GM12878 (cell line): Measurements from ENCODE around the gene LDLRAD3. TPM values are rescaled to one million over a fixed set of nuclear protein-coding genes. Genes with fewer than 3 reads are reported as not detected.

ENCODE experiments used
- ATAC-seq: fragments of 200-7000 bp; cut with Tn5 transposase; 3 replicates; pipeline ENCODE4 v1.9.1; 2020; ENCODE audit warnings: mild to moderate bottlenecking, moderate library complexity
- BruUV-seq: library from RNA; stranded (reverse); fragments of 400-500 nt; replicated peaks from 2 replicates; lab custom pipeline; 2021; lab: Mats Ljungman, UMichigan
- CTCF ChIA-PET: fragments of 300-600 bp; sonication (Branson Sonifier 250); formaldehyde crosslinking; extraction: SDS; loops from one replicate; lab custom pipeline; 2021; ENCODE audit warnings: inconsistent platforms; lab: Yijun Ruan, JAX
- POLR2A ChIA-PET: fragments of 350-600 bp; formaldehyde crosslinking; extraction: SDS; loops from one replicate; lab custom pipeline; 2021; ENCODE audit warnings: inconsistent platforms; lab: Charles Lee
- RAD21 ChIA-PET: fragments of 300-600 bp; sonication (Branson Sonifier 250); formaldehyde crosslinking; loops from one replicate; lab custom pipeline; 2023; ENCODE audit warnings: antibody characterized with exemption; ENCODE audit not compliant: unreplicated experiment; lab: Charles Lee
- SMC1A ChIA-PET: fragments of 300-600 bp; sonication (Branson Sonifier 250); formaldehyde crosslinking; loops from one replicate; lab custom pipeline; 2023; ENCODE audit not compliant: unreplicated experiment, uncharacterized antibody; lab: Charles Lee
- DNase-seq: peaks from one replicate; pipeline ENCODE4 v3.0.0-alpha.2; 2011; ENCODE audit warnings: low read depth, low spot score
- FAIRE-seq: peaks from 3 replicates; lab custom pipeline; 2011; peaks lifted over from hg19 to GRCh38; lab: Jason Lieb, UNC
- H2AFZ ChIP-seq: 2 replicates; pipeline ENCODE4 v1.6.0; 2011; ENCODE audit warnings: low read depth, low read length, control low read depth; ENCODE audit not compliant: control insufficient read depth
- H3K27ac ChIP-seq: 2 replicates; pipeline ENCODE4 v1.5.1; 2011; ENCODE audit warnings: control low read depth; ENCODE audit not compliant: control insufficient read depth, insufficient read depth
- H3K27me3 ChIP-seq, 2 experiments: replicated peaks in 1 of 2; 2 replicates each; pipeline versions ENCODE4 v1.6.0 to v1.6.1; 2011; ENCODE audit warnings: low read length in 1 of 2; ENCODE audit not compliant: control insufficient read depth in 2 of 2, insufficient read depth in 2 of 2
- H3K36me3 ChIP-seq, 2 experiments: 2 replicates each; pipeline ENCODE4 v1.5.1; 2011; ENCODE audit warnings: low read length in 1 of 2; ENCODE audit not compliant: control insufficient read depth in 2 of 2, insufficient read depth in 2 of 2
- H3K4me1 ChIP-seq: 2 replicates; pipeline ENCODE4 v1.6.1; 2011; ENCODE audit warnings: mild to moderate bottlenecking, low read length, moderate library complexity, mixed read lengths; ENCODE audit not compliant: control insufficient read depth, insufficient read depth
- H3K4me2 ChIP-seq: 2 replicates; pipeline ENCODE4 v1.6.0; 2011; ENCODE audit warnings: control low read depth; ENCODE audit not compliant: control insufficient read depth, insufficient read depth
- H3K4me3 ChIP-seq: fragments of 200-600 bp; sonication (generic); 2 replicates; pipeline ENCODE4 v1.5.1; 2016
- H3K79me2 ChIP-seq: 2 replicates; pipeline ENCODE4 v1.6.0; 2011; ENCODE audit warnings: low read length; ENCODE audit not compliant: control insufficient read depth, insufficient read depth
- H3K9ac ChIP-seq: 2 replicates; pipeline ENCODE4 v1.8.0; 2011; ENCODE audit warnings: low read length, control low read depth, mixed read lengths; ENCODE audit not compliant: control insufficient read depth, insufficient read depth
- H3K9me3 ChIP-seq: replicated peaks from 3 replicates; pipeline ENCODE4 v1.5.1; 2011; ENCODE audit warnings: mild to moderate bottlenecking, low read length; ENCODE audit not compliant: control insufficient read depth, insufficient read depth
- H4K20me1 ChIP-seq: 2 replicates; pipeline ENCODE4 v1.6.0; 2011; ENCODE audit not compliant: control insufficient read depth, insufficient read depth
- BACH1 ChIP-seq: fragments of 450-650 bp; IDR thresholded peaks from 2 replicates; pipeline ENCODE4 v1.6.1; 2017; ENCODE audit warnings: mild to moderate bottlenecking, borderline replicate concordance
- CHD2 ChIP-seq: IDR thresholded peaks from 2 replicates; pipeline ENCODE4 v1.6.1; 2011; ENCODE audit warnings: low read depth, low read length, improper control_type of control experiment, borderline replicate concordance
- CHD4 ChIP-seq: fragments of 200-600 bp; sonication (generic); IDR thresholded peaks from 2 replicates; pipeline ENCODE4 v1.6.1; 2016; ENCODE audit warnings: mild to moderate bottlenecking
- EZH2 ChIP-seq: IDR thresholded peaks from 2 replicates; pipeline ENCODE4 v1.6.1; 2012; ENCODE audit warnings: low read depth, mild to moderate bottlenecking, control low read depth, inconsistent platforms, low read length, borderline replicate concordance; ENCODE audit not compliant: control insufficient read depth
- JUNB ChIP-seq: IDR thresholded peaks from 2 replicates; pipeline ENCODE4 v1.6.1; 2016; ENCODE audit warnings: antibody characterized with exemption, mild to moderate bottlenecking
- NBN ChIP-seq: fragments of 450-650 bp; IDR thresholded peaks from 2 replicates; pipeline ENCODE4 v1.6.1; 2016
- NKRF ChIP-seq: fragments of 450-650 bp; conservative IDR thresholded peaks from 2 replicates; pipeline ENCODE4 v1.6.1; 2017; ENCODE audit warnings: mild to moderate bottlenecking, moderate library complexity
- RAD21 ChIP-seq: IDR thresholded peaks from 2 replicates; pipeline ENCODE4 v1.6.1; 2011; ENCODE audit warnings: mild to moderate bottlenecking, low read depth, low read length, moderate library complexity; ENCODE audit not compliant: insufficient read depth
- SMARCA5 ChIP-seq: fragments of 450-650 bp; IDR thresholded peaks from 2 replicates; pipeline ENCODE4 v1.6.1; 2017; ENCODE audit warnings: mild to moderate bottlenecking
- SPI1 ChIP-seq: IDR thresholded peaks from 2 replicates; pipeline ENCODE4 v1.6.1; 2011; ENCODE audit warnings: low read depth, mild to moderate bottlenecking, low read length, moderate library complexity, borderline replicate concordance; ENCODE audit not compliant: insufficient read depth
- WRNIP1 ChIP-seq: IDR thresholded peaks from 2 replicates; pipeline ENCODE4 v1.6.1; 2011; ENCODE audit warnings: low read depth, low read length, improper control_type of control experiment, borderline replicate concordance
- ZBTB4 ChIP-seq: fragments of 450-650 bp; formaldehyde crosslinking; IDR thresholded peaks from 2 replicates; pipeline ENCODE4 v1.4.0; 2022; ENCODE audit warnings: mild to moderate bottlenecking, moderate library complexity
- ZZZ3 ChIP-seq: IDR thresholded peaks from 2 replicates; pipeline ENCODE4 v1.6.1; 2011; ENCODE audit warnings: low read depth; ENCODE audit not compliant: control insufficient read depth, insufficient read length
- WGBS: methylation state at CpG from one replicate; pipeline ENCODE4 v1.1.6; 2016; ENCODE audit warnings: low lambda C conversion rate; ENCODE audit not compliant: insufficient replicate concordance, insufficient coverage; ENCODE audit errors: missing lambda C conversion rate; 5-methylcytosine and 5-hydroxymethylcytosine counted together
- in situ Hi-C: fragments of 300-500 bp; cut with MboI; formaldehyde crosslinking; loops from 9 replicates; pipeline ENCODE4 v1.14.3; 2018; ENCODE audit warnings: mixed read lengths
- intact Hi-C: fragments of 100-400 bp; cut with micrococcal nuclease; formaldehyde crosslinking; loops from one replicate; pipeline ENCODE4 v1.14.2; 2022; ENCODE audit not compliant: unreplicated experiment
- polyA plus RNA-seq, 11 experiments: library from polyadenylated mRNA; depleted of rRNA in 4 of 11; unstranded in 6 of 11; stranded (reverse) in 5 of 11; fragments of >200 nt; fragmentation: Nextera tagmentation in 4 of 11; fragmentation: Illumina TruSeq in 1 of 11; extraction: Ambion mirVana in 4 of 11; extraction: Trizol in 1 of 11; gene quantifications; 1 replicate in 1 of 11; 2 replicates in 10 of 11; pipeline versions ENCODE4 v1.2.1 to v1.2.3, GENCODE V29; 2011 to 2016; ENCODE audit warnings: inconsistent platforms in 2 of 11, missing spikeins in 2 of 11, low read depth in 1 of 11
- total RNA-seq, 4 experiments: library from RNA; depleted of rRNA in 3 of 4; stranded (reverse); fragments of >200 nt in 3 of 4; fragmentation: Illumina TruSeq in 1 of 4; extraction: Trizol in 1 of 4; gene quantifications; 2 replicates each; pipeline versions ENCODE4 v1.2.1 to v1.2.3, GENCODE V29; 2013 to 2021
- TF ChIP-seq, protein P1 (sequence below): IDR thresholded peaks from 2 replicates; pipeline ENCODE4 v1.6.1; 2012; ENCODE audit warnings: low read length, inconsistent platforms
- TF ChIP-seq, protein P2 (sequence below): IDR thresholded peaks from 2 replicates; pipeline ENCODE4 v1.6.1; 2012; ENCODE audit warnings: low read depth, low read length, improper control_type of control experiment

LDLRAD3 gene
- total and polyA plus RNA-seq, 10 of the 15 experiments (the other 5 are each of a cell fraction or from before 2014, with no cell fraction given), result 2.5 to 17.2 (median 10.7) TPM

GRCh38 chr11:35928688-35929395, 15.0 kb upstream of the LDLRAD3 start:
- in situ Hi-C loops (no loop called here), intact Hi-C loops (no loop called here)
- Histone ChIP-seq H4K20me1 (no peaks in the 10 kb centered on the region), H3K4me2 (no peak overlapping the region), H2AFZ (no peak overlapping the region), H3K27me3 (peaks cover 0 to 3% of the 10 kb centered on the region in 2 experiments; a peak in 1 of 4 replicates), H3K4me3 (no peak overlapping the region), H3K27ac (no peak overlapping the region), H3K4me1 (no peaks in the 10 kb centered on the region), H3K9ac (no peak overlapping the region), H3K9me3 (no peaks in the 10 kb centered on the region; the same call in 2 of the 3 replicates), H3K36me3 (no peaks in the 10 kb centered on the region), H3K79me2 (no peaks in the 10 kb centered on the region)
- DNase-seq (no peak), FAIRE-seq (no peak), ATAC-seq (no peak)
- ChIA-PET RAD21 (interaction anchor here (0.7 kb wide), 1 partner anchor 107 kb away, joined by 3 read pairs; no protein-coding TSS in a partner anchor), CTCF (interaction anchor here (1.3 kb wide), 1 partner anchor 107 kb away, joined by 4 read pairs; no protein-coding TSS in a partner anchor), SMC1A (interaction anchor here (1.0 to 1.8 kb wide), 2 partner anchors 9 to 128 kb away, joined by 3 to 5 read pairs; no protein-coding TSS in a partner anchor), POLR2A (interaction anchor here (0.7 kb wide), 1 partner anchor 988 kb away, joined by 3 read pairs; no protein-coding TSS in a partner anchor)
- BruUV-seq, result no TSS peak
- WGBS, result 70% methylated on average over 8 of the region's 8 CpGs
- TF ChIP-seq WRNIP1, result no peak
- no peak for TF ChIP-seq RAD21
- TF ChIP-seq, protein P1, sequence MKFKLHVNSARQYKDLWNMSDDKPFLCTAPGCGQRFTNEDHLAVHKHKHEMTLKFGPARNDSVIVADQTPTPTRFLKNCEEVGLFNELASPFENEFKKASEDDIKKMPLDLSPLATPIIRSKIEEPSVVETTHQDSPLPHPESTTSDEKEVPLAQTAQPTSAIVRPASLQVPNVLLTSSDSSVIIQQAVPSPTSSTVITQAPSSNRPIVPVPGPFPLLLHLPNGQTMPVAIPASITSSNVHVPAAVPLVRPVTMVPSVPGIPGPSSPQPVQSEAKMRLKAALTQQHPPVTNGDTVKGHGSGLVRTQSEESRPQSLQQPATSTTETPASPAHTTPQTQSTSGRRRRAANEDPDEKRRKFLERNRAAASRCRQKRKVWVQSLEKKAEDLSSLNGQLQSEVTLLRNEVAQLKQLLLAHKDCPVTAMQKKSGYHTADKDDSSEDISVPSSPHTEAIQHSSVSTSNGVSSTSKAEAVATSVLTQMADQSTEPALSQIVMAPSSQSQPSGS, result no peak
- TF ChIP-seq SPI1, result no peak
- TF ChIP-seq NKRF, result no peak
- no peak for TF ChIP-seq NBN
- TF ChIP-seq ZZZ3, result no peak
- TF ChIP-seq SMARCA5, result no peak
- TF ChIP-seq ZBTB4, result no peak
- TF ChIP-seq CHD4, result no peak
- TF ChIP-seq, protein P2, sequence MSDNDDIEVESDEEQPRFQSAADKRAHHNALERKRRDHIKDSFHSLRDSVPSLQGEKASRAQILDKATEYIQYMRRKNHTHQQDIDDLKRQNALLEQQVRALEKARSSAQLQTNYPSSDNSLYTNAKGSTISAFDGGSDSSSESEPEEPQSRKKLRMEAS, result no peak
- TF ChIP-seq CHD2, result no peak
- no peak for TF ChIP-seq EZH2
- no peak for TF ChIP-seq BACH1
- no peak for TF ChIP-seq JUNB
